Adrenal gland (tissue), 19 donors: ENCODE results near the gene OPA1. TPM values are rescaled to one million over a fixed set of nuclear protein-coding genes. Genes with fewer than 3 reads are reported as not detected.

Source experiments
- DNase-seq, 7 donors: peaks; one replicate each; pipeline ENCODE4 v3.0.0-alpha.2; 2019 to 2020
- H3K27ac ChIP-seq, 5 donors: fragments of 200-600 bp; sonication (generic) in 4 of 5; 1 replicate in 3 of 5; 2 replicates in 2 of 5; pipeline versions ENCODE4 v1.5.1 to v1.8.0; 2016 to 2020; ENCODE audit warnings: mild to moderate bottlenecking in 1 of 5
- H3K27me3 ChIP-seq: fragments of 200-600 bp; 2 replicates; pipeline ENCODE4 v1.8.0; 2021
- H3K36me3 ChIP-seq, 2 donors: fragments of 200-600 bp; replicated peaks in 1 of 2; 1 replicate in 1 of 2; 2 replicates in 1 of 2; pipeline versions ENCODE4 v1.5.1 to v1.8.0; 2018 to 2022
- H3K4me1 ChIP-seq, 2 donors: fragments of 200-600 bp; replicated peaks in 1 of 2; 1 replicate in 1 of 2; 2 replicates in 1 of 2; pipeline versions ENCODE4 v1.5.1 to v1.8.0; 2018 to 2021
- H3K4me3 ChIP-seq, 4 donors: fragments of 200-600 bp; sonication (generic) in 3 of 4; one replicate each; pipeline ENCODE4 v1.5.1; 2016 to 2018
- H3K9me3 ChIP-seq, 3 donors: fragments of 200-600 bp; sonication (generic) in 1 of 3; replicated peaks in 1 of 3; 1 replicate in 2 of 3; 2 replicates in 1 of 3; pipeline versions ENCODE4 v1.5.1 to v1.8.0; 2016 to 2021
- CTCF ChIP-seq, 6 experiments: fragments of 450-650 bp in 4 of 6; fragments of 200-600 bp in 2 of 6; sonication (generic) in 1 of 6; IDR thresholded peaks; 1 replicate in 5 of 6; 2 replicates in 1 of 6; pipeline versions ENCODE4 v1.5.1 to v1.8.0; 2016 to 2021; ENCODE audit warnings: antibody characterized with exemption in 6 of 6, mild to moderate bottlenecking in 2 of 6, moderate library complexity in 1 of 6
- POLR2A ChIP-seq, 2 donors: fragments of 450-650 bp; IDR thresholded peaks; one replicate each; pipeline ENCODE4 v1.6.1; 2017; ENCODE audit warnings: antibody characterized with exemption in 2 of 2, mild to moderate bottlenecking in 2 of 2, moderate library complexity in 1 of 2
- whole genome bisulfite sequencing, 4 donors: extraction: QIAGEN DNeasy Blood & Tissue Kit in 2 of 4; methylation state at CpG; one replicate each; pipeline versions ENCODE4 v1.1.5 to v1.1.7; 2013 to 2017; 5-methylcytosine and 5-hydroxymethylcytosine counted together
- intact Hi-C, 2 donors: fragments of 100-400 bp; cut with DNase I; formaldehyde crosslinking; loops; one replicate each; pipeline versions ENCODE4 v1.14.1 to v1.15.0; 2022 to 2023
- long read RNA-seq, 10 donors: library from polyadenylated mRNA in 3 of 10; unstranded in 2 of 10; stranded (forward) in 1 of 10; transcript quantifications; one replicate each; pipeline ENCODE4 v2.0.0 and lab custom pipeline, GENCODE V29; 2021 to 2026
- polyA plus RNA-seq, 3 donors: library from polyadenylated mRNA; stranded (reverse); fragments of 200-250 nt in 2 of 3; fragments of 350-450 nt in 1 of 3; fragmentation: Illumina TruSeq in 1 of 3; extraction: RNeasy Lipid Tissue Mini Kit (QIAGEN cat#74804) in 1 of 3; gene quantifications; one replicate each; pipeline ENCODE4 v1.2.3, GENCODE V29; 2013 to 2014
- total RNA-seq, 9 donors: library from RNA; depleted of rRNA in 4 of 9; stranded (reverse); fragments of >200 nt in 4 of 9; fragments of 120-200 nt in 1 of 9; fragmentation: NEBNext Ultra II Directional in 1 of 9; extraction: Animal tissue kit (Norgen Biotek cat#: 25700) in 1 of 9; gene quantifications; one replicate each; pipeline versions ENCODE4 v1.1.0 to v1.2.4, GENCODE V29; 2013 to 2023
- donor health status: healthy with polysubstance abuse.
- donor health status: Bipolar disorder and iron deficiency.
- donor health status: DM: yes; HTN: yes; CAD: no.
- donor health status: DM: no; HTN: no; CAD: no.
- donor health status: DM: no; HTN: no; CAD: no.
- donor health status: DM: yes; HTN: yes; CAD: no.

Gene OPA1
- total RNA-seq (100 to 1,000 TPM in 4 of 9 donors, 10 to 100 TPM in 5; 40.6 to 155 (median 58.4) TPM), polyA plus RNA-seq (100 to 1,000 TPM in 1 of 3 donors, 10 to 100 TPM in 2; 13.0 to 194 (median 13.9) TPM)
- long read RNA-seq, donor 1, full-length matches to known transcripts = 11 of 11 reads
- long read RNA-seq, donor 1, partial matches to known transcripts = 0 of 11 reads
- long read RNA-seq, donor 1, other reads (novel, unspliced or antisense) = 0 of 11 reads
- long read RNA-seq, donor 2, full-length matches to known transcripts = 4 of 9 reads
- long read RNA-seq, donor 2, partial matches to known transcripts = 5 of 9 reads
- long read RNA-seq, donor 2, other reads (novel, unspliced or antisense) = 0 of 9 reads
- long read RNA-seq, donor 3, full-length matches to known transcripts = 5 of 5 reads
- long read RNA-seq, donor 3, partial matches to known transcripts = 0 of 5 reads
- long read RNA-seq, donor 3, other reads (novel, unspliced or antisense) = 0 of 5 reads
- long read RNA-seq, donor 4, full-length matches to known transcripts = 3 of 11 reads
- long read RNA-seq, donor 4, partial matches to known transcripts = 5 of 11 reads
- long read RNA-seq, donor 4, other reads (novel, unspliced or antisense) = 3 of 11 reads
- long read RNA-seq, donor 5, full-length matches to known transcripts = 105 of 119 reads
- long read RNA-seq, donor 5, partial matches to known transcripts = 4 of 119 reads
- long read RNA-seq, donor 5, other reads (novel, unspliced or antisense) = 10 of 119 reads
- long read RNA-seq, donor 6, full-length matches to known transcripts = 3 of 5 reads
- long read RNA-seq, donor 6, partial matches to known transcripts = 0 of 5 reads
- long read RNA-seq, donor 6, other reads (novel, unspliced or antisense) = 2 of 5 reads
- long read RNA-seq, donor 7, full-length matches to known transcripts = 1 of 6 reads
- long read RNA-seq, donor 7, partial matches to known transcripts = 5 of 6 reads
- long read RNA-seq, donor 7, other reads (novel, unspliced or antisense) = 0 of 6 reads
- long read RNA-seq, donor 8, full-length matches to known transcripts = 7 of 7 reads
- long read RNA-seq, donor 8, partial matches to known transcripts = 0 of 7 reads
- long read RNA-seq, donor 8, other reads (novel, unspliced or antisense) = 0 of 7 reads
- long read RNA-seq, donor 9, full-length matches to known transcripts = 7 of 7 reads
- long read RNA-seq, donor 9, partial matches to known transcripts = 0 of 7 reads
- long read RNA-seq, donor 9, other reads (novel, unspliced or antisense) = 0 of 7 reads
- long read RNA-seq, donor 10, full-length matches to known transcripts = 1 of 1 reads
- long read RNA-seq, donor 10, partial matches to known transcripts = 0 of 1 reads
- long read RNA-seq, donor 10, other reads (novel, unspliced or antisense) = 0 of 1 reads

GRCh38 chr3:193592841-193593667 is at the start of gene OPA1:
TSS of gene OPA1 (plus strand) at chr3:193593208. CDS start at chr3:193593378, 170 bp downstream.
- H3K27me3 ChIP-seq = no peaks in the 10 kb centered on the region
- intact Hi-C loops = no loop called here
- no peaks in the 10 kb centered on the region for H3K36me3 ChIP-seq
- no peaks in the 10 kb centered on the region for H3K9me3 ChIP-seq
- peak; percentile 98 to 99 (median 99) for DNase-seq
- peak within 1 kb of the TSS; percentile 45 to 95 (median 95) for H3K27ac ChIP-seq
- H3K4me3 ChIP-seq = peak within 1 kb of the TSS; percentile 65 to 79 (median 72)
- H3K4me1 ChIP-seq = peaks cover 14 to 31% of the 10 kb centered on the region in 2 donors
- TF ChIP-seq CTCF (IDR thresholded peaks at IDR 0.05) (peak in 5 of 6 experiments; percentile 7 to 35 (median 26)), POLR2A (IDR thresholded peaks at IDR 0.05) (peak; percentile 82 to 91)
- 0 to 1% (median 1%) methylated on average over 27 to 55 of the region's 55 CpGs for WGBS, 4 donors

- H3K9me3 ChIP-seq = no peaks in the 10 kb centered on the region
- no peaks in the 10 kb centered on the region for H3K4me1 ChIP-seq
- intact Hi-C loops = no loop called here
- no peak for DNase-seq
- no peak overlapping the region for H3K27ac ChIP-seq
- H3K4me3 ChIP-seq = no peak overlapping the region
- H3K27me3 ChIP-seq = no peaks in the 10 kb centered on the region
- no peaks in the 10 kb centered on the region for H3K36me3 ChIP-seq
- no peak for TF ChIP-seq CTCF (IDR thresholded peaks at IDR 0.05)
- no peak for TF ChIP-seq POLR2A (IDR thresholded peaks at IDR 0.05)
- WGBS, 4 donors = 73 to 82% (median 78%) methylated on average over 1 of the region's 1 CpG
Measured at GRCh38 chr3:193544289-193544688, 48.7 kb upstream of the OPA1 start.

- TF ChIP-seq CTCF (IDR thresholded peaks at IDR 0.05) = no peak
- TF ChIP-seq POLR2A (IDR thresholded peaks at IDR 0.05) = no peak
- H3K27ac ChIP-seq = no peak overlapping the region
- H3K4me3 ChIP-seq = no peak overlapping the region
- H3K4me1 ChIP-seq = no peaks in the 10 kb centered on the region
- 93 to 96% (median 95%) methylated on average over 1 of the region's 1 CpG for WGBS, 4 donors
- H3K36me3 ChIP-seq = no peaks in the 10 kb centered on the region
- intact Hi-C loops = no loop called here
- no peak for DNase-seq
- H3K27me3 ChIP-seq = no peaks in the 10 kb centered on the region
- H3K9me3 ChIP-seq = no peaks in the 10 kb centered on the region
Measured at GRCh38 chr3:193545304-193545703, 47.7 kb upstream of the OPA1 start.
